Stomach (tissue), 4 donors: Measurements from ENCODE around the gene PHF20.

Source experiments
- CTCF ChIP-seq, 7 experiments: fragments of 450-650 bp in 4 of 7; fragments of 200-600 bp in 3 of 7; sonication (generic) in 3 of 7; IDR thresholded peaks; one replicate each; pipeline ENCODE4 v1.5.1; 2016 to 2019; ENCODE audit warnings: antibody characterized with exemption in 7 of 7, control low read depth in 2 of 7, mild to moderate bottlenecking in 1 of 7
- EP300 ChIP-seq: sonication (generic); formaldehyde crosslinking; IDR thresholded peaks from one replicate; pipeline ENCODE4 v1.6.1; 2017; ENCODE audit warnings: antibody characterized with exemption
- POLR2A ChIP-seq, 4 donors: fragments of 450-650 bp; IDR thresholded peaks; one replicate each; pipeline ENCODE4 v1.6.1; 2016; ENCODE audit warnings: antibody characterized with exemption in 4 of 4, control low read depth in 2 of 4, mild to moderate bottlenecking in 1 of 4, moderate library complexity in 1 of 4

DNA sequence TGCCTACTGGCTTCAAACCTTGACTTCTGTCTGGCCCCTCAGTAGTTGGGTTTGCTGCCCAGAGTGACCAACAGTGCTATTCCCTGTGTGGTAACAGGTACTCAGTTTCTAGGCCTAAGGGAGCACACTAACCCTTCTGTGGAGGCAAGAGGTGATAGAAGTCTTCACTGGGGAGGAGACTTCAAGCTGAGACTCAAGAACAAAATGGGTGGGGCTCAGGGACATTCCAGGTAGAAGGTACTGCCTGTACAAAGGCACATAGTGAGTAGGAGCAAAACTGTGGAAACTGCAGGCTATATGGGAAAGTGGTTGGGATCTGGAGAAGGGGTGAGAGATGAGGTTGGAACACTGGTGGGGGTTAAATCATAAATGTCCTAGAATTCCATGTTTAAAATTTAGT, 184.8 kb downstream of the PHF20 start:
- no peak for TF ChIP-seq CTCF (IDR thresholded peaks at IDR 0.05)
- no peak for TF ChIP-seq POLR2A (IDR thresholded peaks at IDR 0.05)
- no peak for TF ChIP-seq EP300
